Ascending aorta (tissue), 2 donors: ENCODE data around the gene TMED3. TPM values are rescaled to one million over a fixed set of nuclear protein-coding genes. Genes with fewer than 3 reads are reported as not detected.
A peak's percentile ranks its signal among the peaks of the same experiment; 100 is the strongest.

Experiments used
- DNase-seq, 2 donors: peaks; one replicate each; pipeline ENCODE4 v3.0.0-alpha.2; 2019; ENCODE audit warnings: low spot score in 2 of 2
- H3K27ac ChIP-seq, 2 donors: fragments of 200-600 bp; sonication (generic); one replicate each; pipeline ENCODE4 v1.5.1; 2016 to 2017; ENCODE audit warnings: mild to moderate bottlenecking in 1 of 2
- H3K27me3 ChIP-seq: fragments of 200-600 bp; sonication (generic); one replicate; pipeline ENCODE4 v1.5.1; 2017
- H3K36me3 ChIP-seq, 2 donors: fragments of 200-600 bp; sonication (generic); one replicate each; pipeline ENCODE4 v1.5.1; 2016
- H3K4me1 ChIP-seq, 2 donors: fragments of 200-600 bp; sonication (generic); one replicate each; pipeline ENCODE4 v1.5.1; 2016 to 2017; ENCODE audit warnings: mild to moderate bottlenecking in 1 of 2
- H3K4me3 ChIP-seq, 2 donors: fragments of 200-600 bp; sonication (generic); one replicate each; pipeline ENCODE4 v1.5.1; 2016 to 2017; ENCODE audit warnings: mild to moderate bottlenecking in 1 of 2
- H3K9me3 ChIP-seq, 2 donors: fragments of 200-600 bp; sonication (generic); one replicate each; pipeline ENCODE4 v1.5.1; 2016
- CTCF ChIP-seq, 3 experiments: fragments of 200-600 bp in 2 of 3; fragments of 450-650 bp in 1 of 3; sonication (generic) in 2 of 3; IDR thresholded peaks; one replicate each; pipeline ENCODE4 v1.5.1; 2016 to 2019; ENCODE audit warnings: antibody characterized with exemption in 3 of 3, mild to moderate bottlenecking in 1 of 3, moderate library complexity in 1 of 3
- intact Hi-C: fragments of 100-400 bp; cut with DNase I; formaldehyde crosslinking; loops from one replicate; pipeline ENCODE4 v1.15.1; 2023
- total RNA-seq: library from RNA; depleted of rRNA; stranded (reverse); fragments of >200 nt; gene quantifications from one replicate; pipeline ENCODE4 v1.1.0, GENCODE V29; 2016

TMED3 gene
- total RNA-seq, 1 donor from 2014 or later, result 83.7 TPM

GRCh38 chr15:79337591-79337990 is 26.7 kb downstream of the TMED3 start:
- H3K27ac ChIP-seq, result no peak overlapping the region
- H3K4me1 ChIP-seq, result no peaks in the 10 kb centered on the region
- no peaks in the 10 kb centered on the region for H3K36me3 ChIP-seq
- TF ChIP-seq CTCF (IDR thresholded peaks at IDR 0.05), result no peak
- no peaks in the 10 kb centered on the region for H3K27me3 ChIP-seq
- DNase-seq, result no peak
- H3K4me3 ChIP-seq, result no peak overlapping the region
- no peaks in the 10 kb centered on the region for H3K9me3 ChIP-seq
- intact Hi-C loops, result no loop called here

GRCh38 chr15:79339588-79340314 is 28.8 kb downstream of the TMED3 start:
- H3K9me3 ChIP-seq, result no peaks in the 10 kb centered on the region
- intact Hi-C loops, result loop anchor here (5.0 kb wide), 1 partner anchor 513 kb away; no protein-coding TSS in a partner anchor
- peak in 2 of 3 experiments; percentile 50 to 63 for TF ChIP-seq CTCF (IDR thresholded peaks at IDR 0.05)
- H3K27me3 ChIP-seq, result no peaks in the 10 kb centered on the region
- no peaks in the 10 kb centered on the region for H3K4me1 ChIP-seq
- no peak overlapping the region for H3K27ac ChIP-seq
- no peak for DNase-seq
- H3K4me3 ChIP-seq, result no peak overlapping the region
- H3K36me3 ChIP-seq, result no peaks in the 10 kb centered on the region

- no peak for TF ChIP-seq CTCF (IDR thresholded peaks at IDR 0.05)
- H3K4me3 ChIP-seq, result no peak overlapping the region
- DNase-seq, result no peak
- no peaks in the 10 kb centered on the region for H3K36me3 ChIP-seq
- no peak overlapping the region for H3K27ac ChIP-seq
- no peaks in the 10 kb centered on the region for H3K4me1 ChIP-seq
- intact Hi-C loops, result loop anchor here (5.0 kb wide), 1 partner anchor 512 kb away; no protein-coding TSS in a partner anchor
- H3K27me3 ChIP-seq, result no peaks in the 10 kb centered on the region
- H3K9me3 ChIP-seq, result no peaks in the 10 kb centered on the region
Measured at GRCh38 chr15:79340315-79340602, 29.3 kb downstream of the TMED3 start.

GRCh38 chr15:79341396-79341795 is 30.5 kb downstream of the TMED3 start:
- H3K36me3 ChIP-seq, result no peaks in the 10 kb centered on the region
- no peak overlapping the region for H3K4me3 ChIP-seq
- H3K4me1 ChIP-seq, result no peaks in the 10 kb centered on the region
- TF ChIP-seq CTCF (IDR thresholded peaks at IDR 0.05), result no peak
- intact Hi-C loops, result loop anchor here (5.0 kb wide), 1 partner anchor 511 kb away; no protein-coding TSS in a partner anchor
- DNase-seq, result no peak
- no peak overlapping the region for H3K27ac ChIP-seq
- H3K9me3 ChIP-seq, result no peaks in the 10 kb centered on the region
- H3K27me3 ChIP-seq, result no peaks in the 10 kb centered on the region

GRCh38 chr15:79349525-79349924 is 38.6 kb downstream of the TMED3 start:
- Histone ChIP-seq H3K9me3 (no peaks in the 10 kb centered on the region), H3K27me3 (no peaks in the 10 kb centered on the region), H3K4me1 (no peaks in the 10 kb centered on the region), H3K4me3 (no peak overlapping the region), H3K27ac (no peak overlapping the region), H3K36me3 (no peaks in the 10 kb centered on the region)
- intact Hi-C loops, result no loop called here
- no peak for TF ChIP-seq CTCF (IDR thresholded peaks at IDR 0.05)
- no peak for DNase-seq
